SJSA1 (cell line): Measurements from ENCODE around the gene TNFRSF12A. TPM values are rescaled to one million over a fixed set of nuclear protein-coding genes. Genes with fewer than 3 reads are reported as not detected.
A peak's percentile ranks its signal among the peaks of the same experiment; 100 is the strongest.

ENCODE experiments used
- DNase-seq, 2 experiments: peaks; one replicate each; pipeline ENCODE4 v3.0.0-alpha.2; 2015 to 2020; ENCODE audit warnings: low spot score in 2 of 2, low read depth in 1 of 2
- H3K27ac ChIP-seq: fragments of 250-450 bp; sonication (Bioruptor Pico); 2 replicates; pipeline ENCODE4 v1.5.1; 2020; ENCODE audit warnings: mild to moderate bottlenecking, moderate library complexity
- H3K27me3 ChIP-seq: fragments of 250-450 bp; sonication (Bioruptor Pico); replicated peaks from 2 replicates; pipeline ENCODE4 v1.5.1; 2020; ENCODE audit warnings: mild to moderate bottlenecking, moderate library complexity
- H3K36me3 ChIP-seq: fragments of 250-450 bp; sonication (Bioruptor Pico); 2 replicates; pipeline ENCODE4 v1.5.1; 2020; ENCODE audit warnings: mild to moderate bottlenecking
- H3K4me1 ChIP-seq: fragments of 250-450 bp; sonication (Bioruptor Pico); replicated peaks from 2 replicates; pipeline ENCODE4 v1.6.1; 2021; ENCODE audit warnings: mild to moderate bottlenecking
- H3K4me3 ChIP-seq: fragments of 250-450 bp; sonication (Bioruptor Pico); 2 replicates; pipeline ENCODE4 v1.5.1; 2020; ENCODE audit warnings: mild to moderate bottlenecking
- H3K9me3 ChIP-seq: fragments of 250-450 bp; sonication (Bioruptor Pico); replicated peaks from 2 replicates; pipeline ENCODE4 v1.5.1; 2020; ENCODE audit warnings: mild to moderate bottlenecking
- total RNA-seq: library from RNA; depleted of rRNA; stranded (reverse); fragments of >200 nt; shearing (Covaris generic); gene quantifications from 2 replicates; pipeline ENCODE4 v1.2.3, GENCODE V29; 2014

The TNFRSF12A gene
- total RNA-seq, 1 experiment from 2014 or later = 545 TPM

DNA sequence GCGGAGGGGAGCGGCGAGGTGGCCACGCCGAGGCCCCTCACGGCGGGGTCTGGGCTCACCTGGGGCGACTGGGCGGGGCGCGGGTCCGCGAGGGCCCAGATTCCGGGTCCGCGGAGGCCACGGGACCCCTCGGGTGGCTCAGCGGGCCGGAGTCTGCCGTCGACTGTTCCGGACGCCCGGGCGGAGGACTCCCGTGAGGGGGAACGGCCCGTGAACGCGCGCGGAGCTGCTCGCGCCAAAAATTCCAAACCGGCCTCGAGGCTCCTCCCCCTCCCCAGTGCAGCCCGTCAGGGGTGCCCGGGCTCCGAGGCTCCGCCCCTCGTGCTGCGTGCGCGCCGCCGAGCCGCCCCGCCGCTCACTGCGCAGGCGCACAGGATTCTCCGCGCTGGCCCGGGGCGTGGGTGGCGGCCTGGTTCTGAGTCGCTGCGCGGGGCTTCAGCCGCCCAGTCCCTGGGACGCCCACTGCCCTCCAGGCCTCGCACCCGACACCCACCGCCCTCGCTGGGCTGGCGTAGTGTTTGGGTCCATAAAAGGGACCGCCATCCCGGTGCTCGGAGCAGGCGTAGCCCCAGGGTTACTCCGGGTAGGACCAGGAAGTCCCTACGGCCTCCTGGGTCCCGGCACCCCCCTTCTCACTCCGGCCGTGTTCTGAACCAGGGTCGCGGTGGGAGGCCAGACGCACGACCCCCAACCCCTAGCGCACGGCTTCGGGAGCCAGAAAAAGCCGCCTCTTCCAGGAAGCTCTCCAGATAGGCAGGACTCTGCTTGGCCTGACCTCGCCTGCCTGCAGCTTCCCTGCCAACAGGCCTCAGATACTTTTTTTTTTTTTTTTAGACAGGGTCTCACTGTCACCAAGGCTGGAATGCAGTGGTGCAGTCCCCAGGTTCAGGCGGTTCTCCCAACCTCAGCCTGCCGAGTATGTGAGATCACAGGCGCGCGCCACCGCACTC, 39.7 kb upstream of the TNFRSF12A start, which contains the start of gene PKMYT1:
TSS of gene PKMYT1 (minus strand) at position 220 of the 950 bp plus-strand sequence. CDS start 789 bp downstream, outside the sequence.
- Histone ChIP-seq H3K9me3 (no peaks in the 10 kb centered on the region), H3K36me3 (peaks cover 41% of the 10 kb centered on the region), H3K27ac (peak within 1 kb of the TSS; percentile 82), H3K4me1 (peaks cover 22% of the 10 kb centered on the region), H3K4me3 (peak within 1 kb of the TSS; percentile 92), H3K27me3 (peaks cover 3% of the 10 kb centered on the region; the same call in 1 of the 2 replicates)
- peak; percentile 93 to 94 for DNase-seq

DNA sequence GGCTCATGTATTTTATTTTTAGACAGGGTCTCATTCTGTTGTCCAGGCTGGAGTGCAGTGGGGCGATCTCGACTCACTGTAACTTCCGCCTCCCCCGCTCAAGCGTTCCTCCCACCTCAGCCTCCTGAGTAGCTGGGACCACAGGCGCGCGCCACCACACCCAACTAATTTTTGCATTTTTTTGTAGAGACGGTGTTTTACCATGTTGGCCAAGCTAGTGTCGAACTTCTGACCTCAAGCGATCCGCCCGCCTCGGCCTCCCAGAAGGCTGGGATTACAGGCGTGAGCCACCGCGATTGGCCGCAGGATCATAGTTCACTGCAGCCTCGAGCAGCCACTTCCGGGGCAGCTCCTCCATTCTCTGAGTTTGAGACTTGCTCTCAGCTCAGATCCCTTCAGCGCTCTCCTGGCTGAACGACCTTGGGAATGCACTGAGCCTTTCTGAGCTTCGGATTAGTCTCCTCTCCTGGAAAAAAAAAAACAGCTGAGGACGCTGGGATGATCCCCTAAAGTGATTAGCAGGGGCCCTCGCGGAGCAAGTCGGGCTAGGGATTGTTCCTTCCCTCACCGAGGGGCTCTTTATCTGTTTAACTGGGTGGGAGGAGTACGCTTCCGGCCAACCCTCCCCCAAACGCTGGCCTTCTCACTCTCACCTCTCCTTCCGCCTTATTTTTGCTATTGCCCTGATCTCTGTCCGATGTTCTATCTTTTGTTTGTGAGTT, 38.8 kb upstream of the TNFRSF12A start:
- no peak for DNase-seq

DNA sequence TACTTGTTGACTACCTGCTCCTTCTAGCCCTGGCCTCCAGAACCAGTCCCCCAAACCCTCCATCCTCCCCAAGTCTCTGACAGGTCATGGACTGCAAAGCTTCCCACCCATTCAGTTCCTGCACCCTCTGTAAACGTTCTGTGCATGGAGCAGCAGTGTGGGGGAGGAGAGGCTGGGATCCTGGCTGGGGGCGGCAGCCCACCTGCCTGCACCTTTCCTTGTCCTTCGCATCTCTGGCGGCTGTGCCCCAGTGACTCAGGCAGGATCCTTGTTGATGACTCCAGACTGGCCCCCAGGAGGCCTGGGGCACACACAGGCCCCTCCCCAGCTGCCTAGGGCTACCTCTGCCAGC, 38.3 kb upstream of the TNFRSF12A start:
- peaks cover 22% of the 10 kb centered on the region for H3K4me1 ChIP-seq
- H3K9me3 ChIP-seq = no peaks in the 10 kb centered on the region
- no peak overlapping the region for H3K4me3 ChIP-seq
- no peak overlapping the region for H3K27ac ChIP-seq
- peaks cover 27% of the 10 kb centered on the region for H3K36me3 ChIP-seq
- peaks cover 3% of the 10 kb centered on the region; the same call in 1 of the 2 replicates for H3K27me3 ChIP-seq
- no peak for DNase-seq

More for the DNA sequence above, 38.8 kb upstream of the TNFRSF12A start:
- Histone ChIP-seq H3K9me3 (no peaks in the 10 kb centered on the region), H3K4me3 (peak overlapping the region; percentile 92), H3K4me1 (peaks cover 22% of the 10 kb centered on the region), H3K27me3 (peaks cover 3% of the 10 kb centered on the region; the same call in 1 of the 2 replicates), H3K36me3 (peaks cover 32% of the 10 kb centered on the region), H3K27ac (no peak overlapping the region)

DNA sequence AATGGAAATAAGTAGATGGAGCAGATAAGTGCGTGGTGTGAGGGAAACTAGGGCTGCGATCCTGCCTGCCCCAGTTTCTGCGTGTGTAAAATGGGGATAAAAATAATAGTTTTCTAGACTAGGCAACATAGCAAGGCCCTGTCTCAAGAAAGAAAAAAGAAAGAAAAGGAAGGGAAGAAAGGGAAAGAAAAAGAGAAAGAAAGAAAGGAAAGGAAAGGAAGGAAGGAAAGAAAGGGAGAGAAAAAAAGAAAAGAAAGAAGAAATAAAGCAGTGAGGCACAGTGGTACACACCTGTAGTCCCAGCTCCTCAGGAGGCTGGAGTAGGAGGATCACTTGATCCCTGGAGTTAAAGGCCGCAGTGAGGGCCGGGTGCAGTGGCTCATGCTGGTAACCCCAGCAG, 37.8 kb upstream of the TNFRSF12A start:
- DNase-seq = no peak
- no peak overlapping the region for H3K27ac ChIP-seq
- H3K4me3 ChIP-seq = no peak overlapping the region
- H3K27me3 ChIP-seq = peaks cover 3% of the 10 kb centered on the region; the same call in 1 of the 2 replicates
- H3K36me3 ChIP-seq = peaks cover 22% of the 10 kb centered on the region
- no peaks in the 10 kb centered on the region for H3K9me3 ChIP-seq
- peaks cover 22% of the 10 kb centered on the region for H3K4me1 ChIP-seq

DNA sequence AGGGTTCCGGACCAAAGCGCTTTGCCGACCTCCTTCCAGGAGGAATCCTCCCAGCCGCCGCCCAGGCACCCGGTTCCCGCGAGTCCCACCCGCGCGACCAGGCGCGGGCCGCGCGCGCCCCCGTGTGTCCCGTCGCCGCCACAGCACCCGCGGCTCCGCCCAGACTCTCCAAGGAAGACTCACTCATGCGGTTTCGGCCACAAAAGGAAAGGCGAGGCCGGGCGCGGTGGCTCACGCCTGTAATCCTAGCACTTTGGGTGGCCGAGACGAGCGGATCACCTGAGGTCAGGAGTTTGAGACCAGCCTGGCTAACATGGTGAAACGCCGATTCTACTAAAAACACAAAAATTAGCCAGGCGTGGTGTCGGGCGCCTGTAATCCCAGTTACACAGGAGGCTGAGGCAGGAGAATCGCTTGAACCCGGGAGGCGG, 36.4 kb upstream of the TNFRSF12A start:
- peaks cover 11% of the 10 kb centered on the region; the same call in 1 of the 2 replicates for H3K36me3 ChIP-seq
- H3K4me1 ChIP-seq = peaks cover 22% of the 10 kb centered on the region
- peaks cover 3% of the 10 kb centered on the region; the same call in 1 of the 2 replicates for H3K27me3 ChIP-seq
- 0 out of 2 replicates have a peak overlapping the region, but pooled peaks have one; percentile 7 for H3K4me3 ChIP-seq
- DNase-seq = peak; percentile 88 to 91
- no peaks in the 10 kb centered on the region for H3K9me3 ChIP-seq
- no peak overlapping the region for H3K27ac ChIP-seq

DNA sequence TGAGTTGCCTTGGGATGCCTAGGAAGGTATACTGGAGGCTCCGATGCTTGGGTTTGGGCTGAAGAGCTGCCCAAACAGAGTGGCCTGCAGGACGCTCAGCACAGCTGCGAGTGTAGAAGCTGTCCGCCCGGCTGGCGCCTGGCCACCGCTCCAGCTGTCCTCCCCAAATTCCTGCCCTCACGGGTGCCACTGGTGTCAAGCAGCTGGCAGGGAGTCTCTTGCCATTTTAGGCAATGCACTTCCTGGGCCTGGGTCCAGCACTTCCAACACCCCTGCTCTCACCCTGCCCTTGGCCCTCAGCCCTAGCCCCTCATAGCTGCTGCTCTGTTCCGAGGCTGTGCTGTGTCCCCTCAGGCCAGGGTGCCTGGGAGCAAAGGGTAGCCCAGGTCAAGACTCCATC, 34.7 kb upstream of the TNFRSF12A start:
- no peak overlapping the region for H3K27ac ChIP-seq
- peaks cover 15% of the 10 kb centered on the region for H3K4me1 ChIP-seq
- no peak for DNase-seq
- H3K36me3 ChIP-seq = no peaks in the 10 kb centered on the region
- H3K4me3 ChIP-seq = no peak overlapping the region
- no peaks in the 10 kb centered on the region for H3K9me3 ChIP-seq
- H3K27me3 ChIP-seq = peaks cover 8% of the 10 kb centered on the region; the same call in 1 of the 2 replicates

DNA sequence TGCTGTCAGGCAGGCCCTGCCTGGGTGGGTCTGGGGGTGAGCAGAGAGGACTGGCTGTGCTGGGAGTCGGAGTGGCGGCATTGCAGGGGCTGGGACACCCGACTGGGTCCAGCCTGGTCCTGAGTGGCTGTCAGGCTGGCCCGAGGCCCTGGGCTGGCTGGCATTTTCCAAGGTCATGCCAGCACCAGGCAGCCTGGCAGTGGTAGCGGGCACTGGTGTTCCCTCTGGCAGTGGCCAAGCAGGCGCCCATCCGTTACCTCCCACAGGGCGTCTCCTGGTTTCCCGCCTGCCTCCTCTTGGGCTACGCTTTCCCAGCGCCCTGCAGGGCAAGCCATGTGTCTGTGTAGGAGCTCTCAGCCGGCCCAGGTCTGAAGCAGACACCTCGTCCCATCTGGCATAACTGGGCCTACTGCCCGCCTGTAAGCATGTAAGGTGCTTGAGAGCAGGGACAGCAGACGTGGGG, 34.2 kb upstream of the TNFRSF12A start:
- Histone ChIP-seq H3K27ac (no peak overlapping the region), H3K4me1 (peaks cover 10% of the 10 kb centered on the region), H3K4me3 (no peak overlapping the region), H3K36me3 (no peaks in the 10 kb centered on the region), H3K27me3 (peaks cover 8% of the 10 kb centered on the region; the same call in 1 of the 2 replicates), H3K9me3 (no peaks in the 10 kb centered on the region)
- DNase-seq = no peak

DNA sequence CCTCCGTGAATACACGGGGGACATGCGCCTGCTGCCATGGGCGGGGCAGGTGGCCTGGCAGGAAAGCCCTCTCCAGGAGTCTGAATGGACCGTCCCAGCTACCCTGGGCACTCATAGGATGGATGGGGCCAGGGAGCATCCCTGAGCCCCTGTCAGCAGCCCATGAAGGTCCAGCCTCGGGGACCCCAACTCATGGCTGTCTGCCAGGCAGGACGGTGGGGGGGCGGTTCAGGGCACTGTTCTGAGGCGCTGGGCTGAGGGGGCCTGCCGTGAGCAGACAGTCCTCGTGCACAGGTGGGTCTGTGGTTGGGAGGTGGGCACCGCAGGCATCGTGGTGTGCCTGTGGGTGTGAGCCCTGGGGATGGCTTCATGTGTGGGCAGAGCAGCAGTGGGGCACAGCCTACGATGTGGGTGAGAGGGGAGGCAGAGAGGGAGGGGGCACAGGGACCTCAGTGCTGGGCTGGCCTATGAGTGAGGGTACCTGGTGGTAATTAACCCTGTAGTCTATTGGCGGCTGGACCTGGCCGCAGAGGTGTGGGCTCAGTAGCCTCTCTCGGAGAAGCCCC, 33.5 kb upstream of the TNFRSF12A start:
- Histone ChIP-seq H3K4me3 (no peak overlapping the region), H3K9me3 (no peaks in the 10 kb centered on the region), H3K4me1 (peaks cover 7% of the 10 kb centered on the region), H3K36me3 (no peaks in the 10 kb centered on the region), H3K27ac (no peak overlapping the region), H3K27me3 (peaks cover 8% of the 10 kb centered on the region; the same call in 1 of the 2 replicates)
- DNase-seq = no peak

DNA sequence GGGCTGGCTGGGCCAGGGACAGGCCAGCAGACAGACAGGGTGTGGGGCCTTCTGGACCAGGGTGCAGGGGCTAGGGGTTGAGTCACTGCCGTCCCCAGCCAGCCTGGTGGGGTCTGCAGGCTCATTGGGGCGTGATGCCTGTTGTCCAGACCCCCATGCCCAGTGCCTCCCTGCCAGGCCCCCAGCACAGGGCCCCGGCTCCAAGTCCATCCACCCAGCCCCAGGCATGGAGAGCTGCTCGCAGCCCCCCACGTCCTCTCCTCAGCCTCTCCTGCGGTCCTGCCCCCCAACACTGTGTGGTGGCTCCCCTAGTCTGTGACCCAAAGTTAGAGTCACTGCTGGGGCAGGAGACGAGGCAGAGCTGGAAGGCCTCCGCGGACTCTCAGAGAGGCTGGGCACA, 32.9 kb upstream of the TNFRSF12A start:
- Histone ChIP-seq H3K9me3 (no peaks in the 10 kb centered on the region), H3K4me1 (peaks cover 7% of the 10 kb centered on the region), H3K36me3 (no peaks in the 10 kb centered on the region), H3K27me3 (peaks cover 8% of the 10 kb centered on the region; the same call in 1 of the 2 replicates), H3K27ac (no peak overlapping the region), H3K4me3 (no peak overlapping the region)
- DNase-seq = no peak

DNA sequence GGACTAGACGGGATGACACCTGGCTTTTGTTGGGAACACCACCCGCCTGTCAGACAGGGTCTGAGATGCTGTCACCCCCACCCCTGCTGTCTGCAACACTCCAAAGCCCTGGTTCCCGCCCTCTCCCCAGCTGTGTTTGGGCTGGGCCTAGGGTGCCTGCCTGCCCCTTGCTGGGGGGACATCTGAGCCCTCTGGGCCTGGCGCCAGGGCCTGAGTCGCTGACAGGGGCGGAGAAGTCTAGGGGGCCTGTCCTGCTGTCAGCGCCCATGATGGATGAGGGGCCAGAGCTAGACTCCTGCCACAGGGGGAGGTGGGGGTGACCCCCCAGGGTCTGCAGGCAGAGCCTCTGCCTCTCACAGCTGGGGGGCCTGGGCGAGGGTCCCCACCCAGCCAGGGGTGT, 32.3 kb upstream of the TNFRSF12A start:
- H3K27me3 ChIP-seq = peaks cover 8% of the 10 kb centered on the region; the same call in 1 of the 2 replicates
- no peak overlapping the region for H3K4me3 ChIP-seq
- H3K36me3 ChIP-seq = no peaks in the 10 kb centered on the region
- no peak overlapping the region for H3K27ac ChIP-seq
- no peaks in the 10 kb centered on the region for H3K9me3 ChIP-seq
- H3K4me1 ChIP-seq = peaks cover 7% of the 10 kb centered on the region
- DNase-seq = no peak

DNA sequence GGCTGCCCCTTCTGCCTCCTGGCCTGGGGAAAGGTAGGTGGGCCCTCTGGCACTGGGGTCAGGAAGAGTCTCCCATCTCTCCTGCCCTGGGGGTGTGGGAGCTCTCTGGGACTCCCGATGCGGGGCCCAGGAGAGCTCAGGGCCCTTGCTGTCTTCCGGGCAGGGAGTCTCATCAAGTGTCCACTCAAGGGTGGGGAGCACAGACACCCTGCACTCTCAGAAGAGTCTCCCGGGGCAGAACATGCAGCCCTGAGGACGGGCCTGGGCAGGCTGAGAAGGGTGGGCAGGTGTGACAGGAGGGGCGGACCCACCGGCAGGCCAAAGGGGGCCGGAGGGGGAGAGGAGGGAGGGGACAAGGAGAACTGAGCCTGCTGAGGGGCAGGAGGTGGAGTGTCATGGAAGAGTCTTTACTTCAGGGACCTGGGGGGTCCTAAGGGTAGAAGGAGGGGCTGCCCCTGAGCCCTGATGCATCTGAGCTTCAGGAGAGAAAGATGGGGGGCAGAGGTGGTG, 31.5 kb upstream of the TNFRSF12A start:
- Histone ChIP-seq H3K27ac (no peak overlapping the region), H3K4me3 (no peak overlapping the region), H3K36me3 (no peaks in the 10 kb centered on the region), H3K9me3 (no peaks in the 10 kb centered on the region), H3K27me3 (peaks cover 8% of the 10 kb centered on the region; the same call in 1 of the 2 replicates), H3K4me1 (peaks cover 5% of the 10 kb centered on the region)
- DNase-seq = no peak

DNA sequence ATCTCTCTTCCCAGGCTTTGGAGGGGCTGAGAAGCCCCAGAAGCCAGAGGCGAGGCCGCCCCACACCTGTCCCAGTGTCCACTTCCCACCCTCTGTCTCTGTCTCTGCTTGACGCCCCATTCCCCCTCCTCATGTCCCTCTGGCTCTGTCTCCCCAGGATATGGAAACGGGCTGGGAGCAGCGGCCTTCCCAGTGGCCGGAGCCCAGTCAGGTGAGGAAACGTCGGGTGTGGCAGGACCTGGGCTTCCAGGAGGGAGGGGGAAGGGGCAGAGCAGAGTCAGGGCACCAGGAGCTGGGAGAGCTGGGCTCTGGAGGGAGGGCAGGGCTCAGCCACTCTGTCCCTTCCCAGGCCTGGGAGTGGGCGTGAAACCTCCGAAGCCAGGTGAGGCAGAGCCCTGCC, 29.3 kb upstream of the TNFRSF12A start:
- peaks cover 9% of the 10 kb centered on the region; the same call in 1 of the 2 replicates for H3K27me3 ChIP-seq
- no peaks in the 10 kb centered on the region for H3K9me3 ChIP-seq
- DNase-seq = no peak
- no peak overlapping the region for H3K4me3 ChIP-seq
- H3K36me3 ChIP-seq = no peaks in the 10 kb centered on the region
- no peaks in the 10 kb centered on the region for H3K4me1 ChIP-seq
- H3K27ac ChIP-seq = no peak overlapping the region
